ENCODE measurements around the gene KRTAP2-1.
"Not testable (repeated sequence)": the region's sequence is repeated elsewhere in the genome, so short reads cannot be mapped to it uniquely, and the experiment has no call there.

Gene KRTAP2-1

GRCh38 chr17:41055130-41055529 is 8.0 kb upstream of the KRTAP2-1 start, which contains the start of gene KRTAP2-2:
TSS of gene KRTAP2-2 (minus strand) at chr17:41055230. CDS start at chr17:41055211, 19 bp downstream.
- not testable (repeated sequence) for DNase-seq

GRCh38 chr17:41054556-41054955 is 7.4 kb upstream of the KRTAP2-1 start:
- DNase-seq, result not testable (repeated sequence)

GRCh38 chr17:41054025-41054424 is 6.9 kb upstream of the KRTAP2-1 start:
- DNase-seq, result no peak

- no peak for DNase-seq
Measured at GRCh38 chr17:41052566-41052965, 5.5 kb upstream of the KRTAP2-1 start.

- peak; percentile 25 for DNase-seq
Measured at GRCh38 chr17:41049110-41049509, 2.0 kb upstream of the KRTAP2-1 start.

- DNase-seq, result no peak
Measured at GRCh38 chr17:41048441-41048840, 1.3 kb upstream of the KRTAP2-1 start.

- no peak for DNase-seq
Measured at GRCh38 chr17:41042953-41043352, 4.2 kb downstream of the KRTAP2-1 start.

GRCh38 chr17:41040783-41041571 is 6.1 kb downstream of the KRTAP2-1 start, which contains the start of gene KRTAP1-1:
TSS of gene KRTAP1-1 (minus strand) at chr17:41041450. CDS start at chr17:41041397, 53 bp downstream.
- DNase-seq, result peak; percentile 81

- no peak for DNase-seq
Measured at GRCh38 chr17:41037853-41038350, 9.2 kb downstream of the KRTAP2-1 start.

- DNase-seq, result peak; percentile 76
Measured at GRCh38 chr17:41034346-41034935, 12.7 kb downstream of the KRTAP2-1 start, which contains the start of gene KRTAP1-3. TSS of gene KRTAP1-3 (minus strand) at chr17:41034874. CDS start at chr17:41034821, 53 bp downstream.

GRCh38 chr17:41029633-41030245 is 17.4 kb downstream of the KRTAP2-1 start, which contains the start of gene KRTAP1-4:
TSS of gene KRTAP1-4 (minus strand) at chr17:41030195. CDS start at chr17:41030078, 117 bp downstream.
- DNase-seq, result peak; percentile 69

GRCh38 chr17:41026715-41027471 is 20.2 kb downstream of the KRTAP2-1 start, which contains the start of gene KRTAP1-5:
TSS of gene KRTAP1-5 (minus strand) at chr17:41027208. CDS start at chr17:41027155, 53 bp downstream.
- DNase-seq, result peak; percentile 82

- DNase-seq, result no peak
Measured at GRCh38 chr17:41024697-41025096, 22.4 kb downstream of the KRTAP2-1 start.

GRCh38 chr17:41020336-41020735 is 26.8 kb downstream of the KRTAP2-1 start:
- DNase-seq, result no peak

GRCh38 chr17:41019415-41019814 is 27.7 kb downstream of the KRTAP2-1 start:
- no peak for DNase-seq

GRCh38 chr17:41018541-41018940 is 28.6 kb downstream of the KRTAP2-1 start:
- DNase-seq, result no peak

- DNase-seq, result no peak
Measured at GRCh38 chr17:41016578-41017215, 30.4 kb downstream of the KRTAP2-1 start.

- DNase-seq, result no peak
Measured at GRCh38 chr17:41015454-41015853, 31.7 kb downstream of the KRTAP2-1 start.

- DNase-seq, result no peak
Measured at GRCh38 chr17:41013606-41014005, 33.5 kb downstream of the KRTAP2-1 start.

- no peak for DNase-seq
Measured at GRCh38 chr17:41013181-41013580, 33.9 kb downstream of the KRTAP2-1 start.

- DNase-seq, result no peak
Measured at GRCh38 chr17:41012326-41013120, 34.6 kb downstream of the KRTAP2-1 start.

Data from RPMI8226 (cell line).